SJCRH30 (cell line): ENCODE results near the gene TRPM5. TPM values are rescaled to one million over a fixed set of nuclear protein-coding genes. Genes with fewer than 3 reads are reported as not detected.

Source experiments
- DNase-seq, 2 experiments: peaks; one replicate each; pipeline ENCODE4 v3.0.0-alpha.2; 2015 to 2020
- H3K27ac ChIP-seq: fragments of 250-450 bp; sonication (Bioruptor Pico); 2 replicates; pipeline ENCODE4 v1.5.1; 2020; ENCODE audit warnings: mild to moderate bottlenecking, moderate library complexity
- H3K27me3 ChIP-seq: fragments of 250-450 bp; sonication (Bioruptor Pico); 2 replicates; pipeline ENCODE4 v1.5.1; 2020; ENCODE audit warnings: mild to moderate bottlenecking, moderate library complexity
- H3K36me3 ChIP-seq: fragments of 250-450 bp; sonication (Bioruptor Pico); 2 replicates; pipeline ENCODE4 v1.5.1; 2020; ENCODE audit warnings: mild to moderate bottlenecking, moderate library complexity
- H3K4me1 ChIP-seq: fragments of 250-450 bp; sonication (Bioruptor Pico); 2 replicates; pipeline ENCODE4 v1.5.1; 2020; ENCODE audit warnings: mild to moderate bottlenecking, moderate library complexity
- H3K4me3 ChIP-seq: fragments of 250-450 bp; sonication (Bioruptor Pico); 2 replicates; pipeline ENCODE4 v1.5.1; 2020; ENCODE audit warnings: mild to moderate bottlenecking, moderate library complexity
- H3K9me3 ChIP-seq: fragments of 250-450 bp; sonication (Bioruptor Pico); replicated peaks from 2 replicates; pipeline ENCODE4 v1.5.1; 2020; ENCODE audit warnings: mild to moderate bottlenecking, moderate library complexity
- total RNA-seq: library from RNA; depleted of rRNA; stranded (reverse); fragments of >200 nt; shearing (Covaris generic); gene quantifications from 2 replicates; pipeline ENCODE4 v1.2.3, GENCODE V29; 2014

TRPM5 gene
- total RNA-seq, 1 experiment from 2014 or later: not detected

DNA sequence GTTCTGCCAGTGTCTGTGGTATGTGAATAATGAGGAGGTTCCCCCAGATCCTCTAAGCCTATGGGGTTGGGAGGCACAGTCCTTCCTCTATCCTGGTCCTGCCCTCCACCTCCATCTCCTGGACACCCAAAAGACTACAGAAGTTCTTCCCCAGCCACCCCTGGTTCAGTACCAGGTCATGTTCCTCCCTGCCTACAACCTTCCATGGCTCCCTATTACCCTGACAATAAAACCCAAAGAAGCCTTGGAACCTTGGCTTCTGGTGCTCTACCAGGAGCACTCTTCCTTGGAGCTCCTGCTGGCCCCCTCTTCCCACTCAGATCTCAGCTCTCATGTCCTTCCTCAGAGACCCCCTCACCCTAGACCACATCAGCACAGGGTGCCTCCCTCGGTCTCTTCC, 12.9 kb downstream of the TRPM5 start:
- Histone ChIP-seq H3K4me3 (no peak overlapping the region), H3K36me3 (no peaks in the 10 kb centered on the region), H3K9me3 (no peaks in the 10 kb centered on the region), H3K27me3 (no peaks in the 10 kb centered on the region), H3K27ac (no peak overlapping the region), H3K4me1 (no peaks in the 10 kb centered on the region)
- DNase-seq: no peak

DNA sequence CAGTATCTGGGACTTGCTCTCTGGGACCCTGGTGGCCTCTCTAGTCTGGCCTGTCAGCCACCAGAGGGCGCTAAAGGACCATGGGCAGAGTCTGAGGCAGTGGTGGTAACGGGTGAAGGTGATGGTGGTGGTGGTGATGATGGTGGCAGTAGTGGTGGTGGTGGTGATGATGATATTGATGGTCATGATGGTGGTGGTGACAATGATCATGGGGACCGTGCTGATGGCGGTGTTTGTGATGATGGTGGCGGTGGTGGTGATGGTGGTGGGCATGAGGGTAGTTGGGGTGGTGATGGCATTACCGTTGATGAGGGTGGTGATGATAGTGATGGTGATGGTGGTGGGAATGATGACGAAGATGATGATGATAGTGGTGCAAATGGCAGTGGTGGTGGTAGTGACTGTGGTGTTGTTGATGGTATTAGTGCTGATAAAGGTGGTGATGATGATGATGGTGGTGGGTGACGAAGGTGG, 16.0 kb downstream of the TRPM5 start:
- H3K9me3 ChIP-seq: no peaks in the 10 kb centered on the region
- H3K4me3 ChIP-seq: no peak overlapping the region
- no peaks in the 10 kb centered on the region for H3K4me1 ChIP-seq
- peak; percentile 60 to 72 for DNase-seq
- no peaks in the 10 kb centered on the region; the same call in 1 of the 2 replicates for H3K27me3 ChIP-seq
- no peak overlapping the region for H3K27ac ChIP-seq
- H3K36me3 ChIP-seq: no peaks in the 10 kb centered on the region

DNA sequence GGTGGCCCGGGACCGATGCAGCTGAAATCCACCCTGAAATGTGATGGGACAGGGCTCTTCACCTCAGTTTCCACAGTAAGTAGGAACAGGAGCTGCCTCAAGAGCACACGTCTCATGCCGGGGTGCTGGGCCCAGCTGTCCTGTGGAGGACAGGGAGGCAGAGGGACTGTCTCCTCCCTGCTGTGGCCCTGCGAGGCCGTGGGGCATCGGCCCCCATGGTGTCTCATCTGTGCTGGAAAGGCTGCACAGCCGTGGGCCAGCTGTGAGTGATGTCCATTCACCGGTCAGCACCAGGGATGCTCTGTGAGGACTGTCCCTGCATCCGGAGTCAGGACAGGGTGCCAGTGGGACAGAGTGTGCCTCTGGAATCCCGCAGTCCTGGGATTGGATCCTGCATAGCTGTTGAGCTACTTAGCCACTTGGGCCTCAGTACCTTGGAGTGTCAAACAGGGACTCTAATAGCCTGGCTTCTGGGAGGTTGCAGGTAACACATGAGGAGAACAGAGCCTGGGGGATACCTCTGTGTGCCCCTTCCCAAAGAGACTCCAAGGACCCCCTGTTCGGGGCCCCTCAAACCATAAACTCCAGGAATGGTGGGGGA, 16.5 kb downstream of the TRPM5 start:
- Histone ChIP-seq H3K27ac (no peak overlapping the region), H3K9me3 (no peaks in the 10 kb centered on the region), H3K36me3 (no peaks in the 10 kb centered on the region), H3K4me3 (no peak overlapping the region), H3K27me3 (no peaks in the 10 kb centered on the region; the same call in 1 of the 2 replicates), H3K4me1 (no peaks in the 10 kb centered on the region)
- no peak for DNase-seq

DNA sequence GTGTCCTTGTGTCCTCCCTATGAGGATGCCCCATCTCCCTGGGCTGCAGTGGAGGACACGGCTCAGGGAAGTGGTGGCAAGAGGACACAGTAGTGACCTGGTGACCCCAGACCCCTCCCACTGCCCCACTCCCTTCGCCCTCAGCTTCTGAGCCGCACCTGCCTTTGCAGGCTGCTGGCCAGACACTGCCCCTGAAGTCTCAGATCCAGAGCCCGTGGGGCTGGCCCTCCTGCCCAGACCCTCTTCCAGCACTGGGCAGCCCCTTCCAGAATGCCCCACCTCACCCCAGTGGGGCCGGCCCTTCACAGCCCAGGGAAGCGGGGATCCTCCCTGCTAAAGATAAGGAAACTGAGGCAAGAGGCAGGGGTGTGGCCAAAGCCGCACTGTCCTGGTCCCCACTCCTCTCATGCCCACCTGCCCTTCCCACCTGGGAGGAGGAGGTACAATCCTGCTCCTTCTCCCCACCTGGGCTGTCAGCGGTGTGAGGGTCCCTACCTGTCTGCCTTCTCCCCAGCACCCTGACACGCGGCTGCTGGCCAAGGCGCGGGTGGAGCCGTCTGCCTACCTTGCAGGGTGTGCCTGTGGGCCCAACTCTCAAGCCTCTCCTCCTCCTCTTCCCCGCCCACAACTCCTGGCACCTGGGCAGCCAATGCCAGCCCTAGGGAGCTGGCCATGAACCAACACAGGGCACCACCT, 17.3 kb downstream of the TRPM5 start:
- Histone ChIP-seq H3K36me3 (no peaks in the 10 kb centered on the region), H3K4me3 (no peak overlapping the region), H3K27ac (no peak overlapping the region), H3K9me3 (no peaks in the 10 kb centered on the region), H3K4me1 (no peaks in the 10 kb centered on the region), H3K27me3 (no peaks in the 10 kb centered on the region; the same call in 1 of the 2 replicates)
- DNase-seq: no peak

DNA sequence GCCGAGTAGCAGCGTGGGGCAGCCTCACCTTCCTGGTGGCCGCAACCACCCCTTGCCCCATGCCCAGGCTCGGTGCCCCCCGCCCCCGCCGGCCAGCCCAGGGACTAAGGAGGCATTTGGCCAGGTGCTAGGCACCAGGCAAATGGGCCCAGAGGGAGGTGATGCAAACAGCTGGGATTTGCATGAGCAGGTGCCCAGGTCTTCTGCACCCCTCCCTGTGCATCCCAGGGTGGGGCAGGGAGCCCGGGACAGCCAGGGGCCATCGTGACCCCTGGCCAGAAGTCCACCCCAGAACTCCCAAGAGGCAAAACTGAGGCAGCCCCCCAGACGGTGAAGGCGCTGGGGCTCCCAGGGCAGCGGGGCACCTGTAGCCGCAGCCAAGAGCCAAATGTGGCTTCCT, 18.1 kb downstream of the TRPM5 start:
- no peak overlapping the region for H3K27ac ChIP-seq
- no peaks in the 10 kb centered on the region for H3K4me1 ChIP-seq
- no peak overlapping the region for H3K4me3 ChIP-seq
- no peaks in the 10 kb centered on the region; the same call in 1 of the 2 replicates for H3K27me3 ChIP-seq
- no peaks in the 10 kb centered on the region for H3K9me3 ChIP-seq
- no peaks in the 10 kb centered on the region for H3K36me3 ChIP-seq
- DNase-seq: no peak

DNA sequence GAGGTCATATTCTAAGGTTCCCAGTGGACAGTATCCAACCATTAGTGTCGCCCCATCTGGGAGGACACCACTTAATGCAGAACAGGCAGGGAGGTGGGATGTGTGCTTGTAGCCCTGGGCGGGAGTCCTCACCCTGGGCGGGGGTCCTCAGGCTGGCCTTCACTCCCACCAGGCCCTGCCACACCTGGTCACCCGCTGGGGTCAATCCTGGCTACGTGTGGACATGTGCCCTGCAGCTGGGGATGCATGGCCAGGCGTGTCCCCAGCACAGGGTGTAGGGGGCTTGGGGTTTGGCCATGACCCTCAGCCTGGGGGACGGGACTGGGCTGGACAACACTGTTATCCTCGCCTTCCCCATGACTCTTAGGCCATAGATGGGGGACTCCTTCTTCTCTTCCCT, 18.8 kb downstream of the TRPM5 start:
- Histone ChIP-seq H3K4me1 (no peaks in the 10 kb centered on the region), H3K4me3 (no peak overlapping the region), H3K36me3 (no peaks in the 10 kb centered on the region), H3K27me3 (no peaks in the 10 kb centered on the region; the same call in 1 of the 2 replicates), H3K27ac (no peak overlapping the region), H3K9me3 (no peaks in the 10 kb centered on the region)
- DNase-seq: no peak

DNA sequence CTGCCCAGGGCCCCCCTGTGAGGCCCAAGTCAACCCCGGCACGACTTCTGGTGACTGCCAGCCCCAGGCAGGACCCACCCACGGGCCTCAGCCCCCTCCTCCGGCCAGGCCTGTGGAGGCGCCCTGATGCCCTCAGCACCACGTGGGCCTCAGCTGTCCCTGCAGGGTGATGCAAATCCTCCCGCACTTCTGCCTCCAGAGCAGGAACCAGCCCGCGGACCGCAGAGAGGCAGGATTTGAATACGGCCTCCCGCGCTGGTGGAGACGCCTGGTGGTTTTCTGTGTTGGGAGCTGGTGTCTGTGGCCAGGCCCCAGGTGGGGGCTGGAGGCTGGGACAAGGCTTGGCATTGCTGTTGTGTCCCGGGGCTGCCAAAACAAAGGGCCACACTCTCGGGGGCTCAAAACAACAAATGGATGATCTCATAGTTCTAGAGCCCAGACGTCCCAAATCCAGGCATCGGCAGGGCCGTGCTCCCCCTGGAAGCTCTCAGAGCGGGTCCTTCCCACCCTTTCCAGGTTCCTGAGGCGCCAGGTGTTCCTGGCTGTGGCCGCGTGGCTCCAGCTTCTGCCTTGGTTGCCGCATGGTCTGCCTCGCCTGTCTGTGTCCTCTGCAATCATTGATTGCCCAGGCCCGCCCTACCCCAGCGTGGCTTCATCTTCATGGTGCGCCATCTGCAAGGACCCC, 19.4 kb downstream of the TRPM5 start:
- no peaks in the 10 kb centered on the region for H3K9me3 ChIP-seq
- no peaks in the 10 kb centered on the region for H3K36me3 ChIP-seq
- H3K4me3 ChIP-seq: no peak overlapping the region
- H3K27ac ChIP-seq: no peak overlapping the region
- H3K27me3 ChIP-seq: no peaks in the 10 kb centered on the region; the same call in 1 of the 2 replicates
- no peak for DNase-seq
- no peaks in the 10 kb centered on the region for H3K4me1 ChIP-seq

DNA sequence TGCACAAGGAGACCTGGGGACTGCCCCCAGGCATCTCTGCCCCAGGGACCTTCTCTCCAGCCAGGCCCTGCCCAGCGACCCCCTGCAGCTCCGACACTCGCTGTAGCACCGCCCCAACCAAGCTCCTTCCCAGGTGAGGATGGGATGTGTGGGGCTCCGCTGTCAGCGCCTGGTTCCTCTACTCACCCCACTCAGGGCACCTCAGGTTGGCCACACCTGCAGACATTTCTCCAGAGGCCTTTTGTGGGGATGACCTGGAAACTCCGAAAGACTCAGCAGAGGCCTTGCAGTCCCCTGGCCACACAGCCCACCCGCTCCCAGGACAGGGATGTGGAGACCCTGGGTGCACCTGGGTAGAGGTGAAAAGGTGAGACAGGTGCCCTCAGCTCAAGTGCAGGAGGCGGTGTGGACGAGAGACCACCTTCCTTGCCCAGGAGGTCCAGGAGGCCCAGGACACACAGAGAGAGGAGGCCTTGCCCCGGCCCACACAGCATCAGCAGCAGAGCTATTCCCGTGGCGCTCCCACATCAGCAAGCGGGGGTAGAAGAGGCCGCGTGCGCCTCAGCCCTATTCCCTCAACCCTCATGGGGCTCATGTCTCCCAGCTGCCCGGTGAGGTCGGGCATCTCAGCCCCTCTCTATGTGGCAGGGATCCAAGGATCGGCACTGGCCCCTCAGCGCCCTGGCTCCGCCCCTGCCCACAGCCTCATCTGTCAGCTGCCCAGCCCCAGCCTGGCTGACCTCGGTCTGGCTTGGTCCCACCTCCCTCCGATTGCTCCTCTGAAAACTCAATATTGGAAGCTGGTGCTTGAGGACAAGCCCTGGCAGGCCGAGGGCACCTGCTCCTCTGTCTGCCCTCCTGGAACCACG, 20.9 kb downstream of the TRPM5 start:
- DNase-seq: no peak
- no peaks in the 10 kb centered on the region for H3K4me1 ChIP-seq
- H3K36me3 ChIP-seq: no peaks in the 10 kb centered on the region
- H3K27ac ChIP-seq: no peak overlapping the region
- no peaks in the 10 kb centered on the region; the same call in 1 of the 2 replicates for H3K27me3 ChIP-seq
- no peak overlapping the region for H3K4me3 ChIP-seq
- no peaks in the 10 kb centered on the region for H3K9me3 ChIP-seq

DNA sequence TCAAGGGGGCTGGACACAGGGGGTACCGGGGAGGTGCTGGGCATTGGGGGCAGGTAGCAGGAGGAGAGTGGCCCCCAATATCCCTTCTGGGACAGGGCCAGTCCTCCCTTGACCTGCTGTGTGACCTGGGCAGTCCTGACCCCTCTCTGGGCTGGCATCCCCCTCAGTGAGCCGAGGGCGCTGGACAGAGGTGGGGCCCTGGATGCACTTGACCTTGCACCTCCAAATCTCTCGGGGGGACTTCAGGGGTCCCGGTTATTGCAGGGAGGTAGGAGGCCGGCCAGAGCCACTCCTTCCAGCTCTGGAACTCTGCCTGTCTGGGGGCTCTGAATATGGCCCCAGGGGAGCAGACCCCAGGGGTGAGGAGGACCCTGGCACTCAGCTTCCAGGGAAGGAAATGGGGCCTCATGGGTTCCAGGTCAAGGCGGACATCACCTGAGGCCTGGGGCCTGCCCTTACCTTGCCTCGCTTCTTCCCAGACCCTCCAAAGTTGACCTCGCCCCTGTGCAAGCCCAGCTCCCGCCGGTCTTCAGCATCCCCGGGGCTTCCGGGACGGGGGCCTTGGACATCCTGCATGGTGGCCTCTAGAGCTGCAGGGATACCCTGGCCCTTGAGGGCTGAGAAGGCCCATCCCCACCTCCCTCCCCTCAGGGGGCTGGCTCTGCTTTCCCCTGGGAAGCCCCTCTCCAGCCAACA, 21.7 kb downstream of the TRPM5 start:
- Histone ChIP-seq H3K4me1 (no peaks in the 10 kb centered on the region), H3K27ac (no peak overlapping the region), H3K36me3 (no peaks in the 10 kb centered on the region), H3K4me3 (no peak overlapping the region), H3K9me3 (no peaks in the 10 kb centered on the region), H3K27me3 (no peaks in the 10 kb centered on the region; the same call in 1 of the 2 replicates)
- no peak for DNase-seq

DNA sequence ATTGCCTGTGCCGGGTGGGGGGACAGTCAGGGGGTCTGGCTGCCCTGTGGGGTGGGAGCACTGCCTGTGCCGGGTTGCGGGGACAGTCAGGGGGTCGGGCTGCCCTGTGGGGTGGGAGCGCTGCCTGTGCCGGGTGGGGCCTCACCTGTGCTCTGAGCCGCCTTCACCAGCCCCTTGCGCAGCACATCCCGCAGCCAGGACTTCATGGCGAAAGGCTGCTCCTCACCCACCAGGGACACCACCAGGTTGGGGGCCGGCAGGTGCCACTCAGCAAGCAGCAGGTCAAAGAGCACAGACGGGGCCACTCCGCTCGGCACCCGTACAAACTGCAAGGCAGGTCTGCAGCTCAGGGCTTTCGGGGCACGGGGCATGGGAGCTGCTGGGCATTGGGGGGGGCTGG, 22.3 kb downstream of the TRPM5 start:
- Histone ChIP-seq H3K36me3 (no peaks in the 10 kb centered on the region), H3K9me3 (no peaks in the 10 kb centered on the region), H3K4me1 (no peaks in the 10 kb centered on the region), H3K27me3 (no peaks in the 10 kb centered on the region; the same call in 1 of the 2 replicates), H3K4me3 (no peak overlapping the region), H3K27ac (no peak overlapping the region)
- no peak for DNase-seq

DNA sequence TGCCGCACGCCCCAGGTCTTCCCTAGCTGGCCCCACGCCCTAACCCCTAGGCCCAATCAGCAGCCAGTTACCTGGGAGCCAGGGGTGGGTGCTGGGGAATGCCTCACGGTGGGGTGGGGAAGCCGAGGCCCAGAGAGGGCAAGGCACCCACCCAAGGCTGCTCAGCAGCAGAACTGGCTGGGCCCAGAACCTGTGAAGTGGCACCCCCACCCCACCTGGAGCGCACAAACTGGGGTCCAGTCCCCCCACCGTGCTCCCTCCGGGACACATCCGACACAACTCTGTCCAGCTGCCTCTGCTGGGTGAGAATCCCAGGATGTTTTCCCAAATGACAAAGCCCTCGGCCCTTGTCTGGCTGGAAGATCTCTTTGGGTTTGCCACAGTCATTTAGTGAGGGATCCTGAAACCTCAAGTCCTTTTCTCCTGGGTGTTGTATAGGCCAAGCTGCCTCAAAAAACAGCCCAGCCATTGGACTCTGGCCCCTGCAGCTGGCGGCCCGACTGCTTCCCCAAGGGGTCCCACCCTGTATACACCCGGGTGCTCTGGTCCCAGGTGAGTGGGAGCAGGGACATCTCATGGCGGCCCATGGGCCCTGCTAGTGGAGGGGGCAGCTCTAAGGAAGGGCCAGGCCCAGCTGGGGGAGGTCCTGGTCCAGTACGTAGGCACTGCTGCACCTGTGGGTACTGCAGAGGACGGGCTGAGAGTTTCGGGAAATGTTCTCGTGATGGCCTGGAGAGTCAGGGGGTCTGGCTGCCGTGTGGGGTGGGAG, 22.9 kb downstream of the TRPM5 start:
- Histone ChIP-seq H3K36me3 (no peaks in the 10 kb centered on the region), H3K4me1 (no peaks in the 10 kb centered on the region), H3K27ac (no peak overlapping the region), H3K27me3 (peaks cover under 1% of the 10 kb centered on the region; the same call in 1 of the 2 replicates), H3K4me3 (no peak overlapping the region), H3K9me3 (no peaks in the 10 kb centered on the region)
- no peak for DNase-seq

DNA sequence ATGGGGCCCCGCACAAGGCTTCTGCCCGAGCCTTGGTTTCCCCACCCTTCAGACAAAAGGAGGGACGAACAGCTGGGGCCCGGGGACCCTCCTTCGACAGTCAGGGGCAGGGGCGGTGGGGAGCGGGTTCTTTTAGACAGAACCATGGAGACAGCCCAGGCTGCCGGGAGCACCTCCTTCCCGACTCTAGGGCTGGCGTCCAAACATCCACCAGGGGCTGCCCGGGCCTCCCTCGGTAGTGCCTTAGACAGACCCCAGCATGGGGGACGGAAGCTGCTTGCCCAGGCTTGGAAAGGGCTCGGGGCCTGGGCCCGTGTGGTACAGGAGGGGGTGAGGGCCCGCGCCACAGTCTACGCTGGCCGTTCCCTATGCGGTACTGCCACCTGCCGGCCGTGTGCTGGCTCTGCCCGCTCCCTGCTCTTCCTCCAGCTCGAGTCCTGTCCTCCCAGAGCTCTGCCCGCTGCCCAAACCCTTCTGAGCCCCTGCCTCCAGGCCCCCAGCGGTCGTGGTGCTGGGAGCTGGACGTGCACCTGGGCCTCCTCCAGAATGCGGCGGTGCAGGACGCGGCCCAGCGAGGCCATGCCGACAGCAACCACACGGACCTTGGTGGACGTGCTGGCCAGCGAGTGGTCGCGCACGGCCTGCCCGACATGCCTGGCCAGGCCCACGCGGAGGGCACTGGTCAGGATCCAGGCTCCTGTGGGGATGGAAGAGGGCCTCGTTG, 23.6 kb downstream of the TRPM5 start:
- Histone ChIP-seq H3K9me3 (no peaks in the 10 kb centered on the region), H3K27ac (no peak overlapping the region), H3K4me3 (no peak overlapping the region), H3K4me1 (no peaks in the 10 kb centered on the region), H3K27me3 (peaks cover 6% of the 10 kb centered on the region; the same call in 1 of the 2 replicates), H3K36me3 (no peaks in the 10 kb centered on the region)
- DNase-seq: peak; percentile 63 to 82
